ENCODE measurements around the gene MAGI2. TPM values are rescaled to one million over a fixed set of nuclear protein-coding genes. Genes with fewer than 3 reads are reported as not detected.

The MAGI2 gene
- total RNA-seq, 1 experiment from 2014 or later = 0.07 TPM

GRCh38 chr7:78173666-78174065 is 1279.8 kb downstream of the MAGI2 start:
- TF ChIP-seq, protein P1, sequence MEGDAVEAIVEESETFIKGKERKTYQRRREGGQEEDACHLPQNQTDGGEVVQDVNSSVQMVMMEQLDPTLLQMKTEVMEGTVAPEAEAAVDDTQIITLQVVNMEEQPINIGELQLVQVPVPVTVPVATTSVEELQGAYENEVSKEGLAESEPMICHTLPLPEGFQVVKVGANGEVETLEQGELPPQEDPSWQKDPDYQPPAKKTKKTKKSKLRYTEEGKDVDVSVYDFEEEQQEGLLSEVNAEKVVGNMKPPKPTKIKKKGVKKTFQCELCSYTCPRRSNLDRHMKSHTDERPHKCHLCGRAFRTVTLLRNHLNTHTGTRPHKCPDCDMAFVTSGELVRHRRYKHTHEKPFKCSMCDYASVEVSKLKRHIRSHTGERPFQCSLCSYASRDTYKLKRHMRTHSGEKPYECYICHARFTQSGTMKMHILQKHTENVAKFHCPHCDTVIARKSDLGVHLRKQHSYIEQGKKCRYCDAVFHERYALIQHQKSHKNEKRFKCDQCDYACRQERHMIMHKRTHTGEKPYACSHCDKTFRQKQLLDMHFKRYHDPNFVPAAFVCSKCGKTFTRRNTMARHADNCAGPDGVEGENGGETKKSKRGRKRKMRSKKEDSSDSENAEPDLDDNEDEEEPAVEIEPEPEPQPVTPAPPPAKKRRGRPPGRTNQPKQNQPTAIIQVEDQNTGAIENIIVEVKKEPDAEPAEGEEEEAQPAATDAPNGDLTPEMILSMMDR (IDR thresholded peaks at IDR 0.05; ENCODE audit: unreplicated experiment) = no peak
- no TSS peak for BruUV-seq (replicated peaks)
- intact Hi-C loops (cut with micrococcal nuclease) = no loop called here
- Mint-ChIP-seq H3K9me3 (ENCODE audit: unreplicated experiment) (no peaks in the 10 kb centered on the region), H3K36me3 (ENCODE audit: insufficient read depth, unreplicated experiment) (no peaks in the 10 kb centered on the region), H3K4me1 (ENCODE audit: insufficient read depth, unreplicated experiment) (no peaks in the 10 kb centered on the region), H3K4me3 (ENCODE audit: unreplicated experiment) (no peak overlapping the region), H3K27me3 (ENCODE audit: insufficient read depth, unreplicated experiment) (peaks cover 64% of the 10 kb centered on the region), H3K27ac (ENCODE audit: low read depth, unreplicated experiment) (no peak overlapping the region)
- DNase-seq (ENCODE audit: unreplicated experiment) = no peak
- CTCF ChIA-PET = no interaction called here
- POLR2A ChIA-PET = no interaction called here

- Mint-ChIP-seq H3K4me1 (ENCODE audit: insufficient read depth, unreplicated experiment) (no peaks in the 10 kb centered on the region), H3K36me3 (ENCODE audit: insufficient read depth, unreplicated experiment) (no peaks in the 10 kb centered on the region), H3K9me3 (ENCODE audit: unreplicated experiment) (no peaks in the 10 kb centered on the region), H3K27ac (ENCODE audit: low read depth, unreplicated experiment) (no peak overlapping the region), H3K27me3 (ENCODE audit: insufficient read depth, unreplicated experiment) (peaks cover 64% of the 10 kb centered on the region), H3K4me3 (ENCODE audit: unreplicated experiment) (no peak overlapping the region)
- ChIA-PET CTCF (no interaction called here), POLR2A (no interaction called here)
- no TSS peak for BruUV-seq (replicated peaks)
- TF ChIP-seq, protein P1 (IDR thresholded peaks at IDR 0.05; ENCODE audit: unreplicated experiment) = no peak
- intact Hi-C loops (cut with micrococcal nuclease) = no loop called here
- no peak for DNase-seq (ENCODE audit: unreplicated experiment)
Measured at GRCh38 chr7:78172933-78173591, 1280.4 kb downstream of the MAGI2 start.

- Mint-ChIP-seq H3K27me3 (ENCODE audit: insufficient read depth, unreplicated experiment) (peaks cover 61% of the 10 kb centered on the region), H3K27ac (ENCODE audit: low read depth, unreplicated experiment) (no peak overlapping the region), H3K4me1 (ENCODE audit: insufficient read depth, unreplicated experiment) (no peaks in the 10 kb centered on the region), H3K9me3 (ENCODE audit: unreplicated experiment) (no peaks in the 10 kb centered on the region), H3K4me3 (ENCODE audit: unreplicated experiment) (no peak overlapping the region), H3K36me3 (ENCODE audit: insufficient read depth, unreplicated experiment) (no peaks in the 10 kb centered on the region)
- ChIA-PET CTCF (no interaction called here), POLR2A (no interaction called here)
- BruUV-seq (replicated peaks) = no TSS peak
- DNase-seq (ENCODE audit: unreplicated experiment) = no peak
- TF ChIP-seq, protein P1 (IDR thresholded peaks at IDR 0.05; ENCODE audit: unreplicated experiment) = no peak
- intact Hi-C loops (cut with micrococcal nuclease) = no loop called here
Measured at GRCh38 chr7:78172267-78172757, 1281.2 kb downstream of the MAGI2 start.

DNA sequence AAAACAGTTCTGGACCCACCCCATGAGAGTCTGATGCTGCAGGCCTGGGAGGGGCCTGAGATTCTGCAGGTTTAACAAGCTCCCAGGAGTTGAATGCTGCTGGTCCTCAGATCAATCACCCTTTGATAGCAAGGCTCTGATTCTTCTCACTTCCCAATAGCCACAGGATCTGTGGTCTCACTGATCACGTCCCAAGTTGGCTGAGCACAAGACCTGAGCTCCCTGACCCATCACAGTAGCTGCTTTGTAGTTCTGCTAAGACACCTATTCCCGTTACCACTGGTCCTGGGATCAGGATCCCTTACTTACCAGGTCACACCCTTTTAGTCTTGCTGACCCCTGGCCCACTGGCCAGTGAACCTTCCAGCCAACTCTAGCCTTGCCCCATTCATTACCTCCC is 1282.1 kb downstream of the MAGI2 start:
- DNase-seq (ENCODE audit: unreplicated experiment) = no peak
- Mint-ChIP-seq H3K4me3 (ENCODE audit: unreplicated experiment) (no peak overlapping the region), H3K27me3 (ENCODE audit: insufficient read depth, unreplicated experiment) (peaks cover 64% of the 10 kb centered on the region), H3K9me3 (ENCODE audit: unreplicated experiment) (no peaks in the 10 kb centered on the region), H3K27ac (ENCODE audit: low read depth, unreplicated experiment) (no peak overlapping the region), H3K36me3 (ENCODE audit: insufficient read depth, unreplicated experiment) (no peaks in the 10 kb centered on the region), H3K4me1 (ENCODE audit: insufficient read depth, unreplicated experiment) (no peaks in the 10 kb centered on the region)
- CTCF ChIA-PET = no interaction called here
- TF ChIP-seq, protein P1 (IDR thresholded peaks at IDR 0.05; ENCODE audit: unreplicated experiment) = no peak
- intact Hi-C loops (cut with micrococcal nuclease) = no loop called here
- POLR2A ChIA-PET = no interaction called here
- BruUV-seq (replicated peaks) = no TSS peak

Measured in MCF 10A (cell line).